Measurements from ENCODE around the gene CAST.
A peak's percentile ranks its signal among the peaks of the same experiment; 100 is the strongest.

Gene CAST

DNA sequence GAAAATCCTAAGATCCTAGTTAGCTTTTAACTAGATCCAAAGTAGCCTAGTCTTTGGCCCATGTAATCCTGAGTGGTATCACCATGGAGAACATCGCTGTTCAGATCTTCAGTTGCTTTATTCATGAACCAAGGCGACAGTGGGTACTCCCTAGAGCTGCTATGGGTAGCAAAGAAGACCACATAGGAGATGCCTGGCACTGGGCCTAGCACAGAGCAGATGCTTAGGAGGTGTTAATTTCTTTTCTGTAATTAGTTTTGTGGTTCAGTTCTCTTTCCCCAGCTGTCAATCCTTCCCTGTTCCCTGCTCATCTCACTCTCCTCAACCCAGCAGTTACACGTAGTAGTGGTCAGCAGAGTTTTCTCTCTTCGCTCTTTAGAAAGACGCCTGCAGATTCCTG lies 9.3 kb downstream of the CAST start:
- no peak overlapping the region for H3K4me3 ChIP-seq (ENCODE audit: low read depth, low read length)

DNA sequence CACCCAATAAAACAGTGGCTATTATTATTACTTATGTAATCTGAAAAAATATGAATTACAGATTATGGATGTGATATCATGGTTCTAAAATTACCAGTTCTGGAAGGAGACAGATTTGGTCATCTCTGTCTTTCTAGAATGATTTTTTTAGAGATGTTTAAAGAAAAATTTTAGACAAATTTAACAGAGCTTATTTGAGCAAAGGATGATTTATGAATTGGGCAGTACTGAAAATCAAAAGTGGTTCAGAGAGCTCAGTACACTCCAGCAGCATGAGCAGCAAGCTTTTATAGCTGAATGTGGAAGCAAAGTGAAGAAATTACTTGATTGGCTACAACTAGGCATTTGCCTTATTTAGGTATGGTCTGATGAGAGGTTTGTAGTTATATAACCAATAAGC lies 11.0 kb downstream of the CAST start:
- no peak overlapping the region for H3K4me3 ChIP-seq (ENCODE audit: low read depth, low read length)

DNA sequence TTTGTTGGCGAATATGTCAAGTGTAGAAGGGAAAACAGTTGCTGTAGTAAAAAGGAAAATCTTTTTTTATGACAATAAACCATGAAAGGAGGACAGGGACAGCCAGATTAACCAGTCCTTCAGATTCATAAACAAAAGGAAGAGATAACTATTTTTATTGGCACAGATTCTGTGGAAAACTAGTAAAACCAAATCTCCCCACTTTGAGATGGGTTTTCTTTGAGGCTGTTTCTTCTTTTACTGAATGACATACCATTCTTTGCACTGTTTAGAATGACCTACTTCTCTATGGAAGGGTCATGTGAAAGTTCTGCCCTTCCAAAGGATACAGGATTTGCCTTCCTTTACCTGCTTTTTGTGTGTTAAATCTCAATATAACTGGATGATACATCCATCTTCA lies 13.7 kb downstream of the CAST start:
- H3K4me3 ChIP-seq (ENCODE audit: low read depth, low read length), result no peak overlapping the region

DNA sequence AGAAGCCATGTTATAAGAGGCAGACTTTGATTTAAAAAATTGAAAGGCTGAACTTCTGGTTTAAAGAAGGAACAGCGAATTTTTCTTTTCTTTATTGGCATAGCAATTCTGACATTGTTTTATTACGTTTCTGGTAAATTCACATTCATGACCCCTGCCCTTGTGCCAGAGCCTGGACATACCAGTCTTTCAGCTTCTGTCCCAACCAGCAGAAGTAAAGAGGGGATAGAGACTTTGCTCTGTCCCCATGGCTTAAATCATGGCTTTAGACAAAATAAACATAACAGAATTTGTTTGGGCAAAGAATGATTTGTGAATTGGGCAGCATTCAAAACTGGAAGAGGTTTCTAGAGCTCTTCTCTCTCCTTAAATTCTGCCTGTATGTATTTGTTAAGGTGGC lies 15.3 kb downstream of the CAST start:
- no peak overlapping the region for H3K4me3 ChIP-seq (ENCODE audit: low read depth, low read length)

DNA sequence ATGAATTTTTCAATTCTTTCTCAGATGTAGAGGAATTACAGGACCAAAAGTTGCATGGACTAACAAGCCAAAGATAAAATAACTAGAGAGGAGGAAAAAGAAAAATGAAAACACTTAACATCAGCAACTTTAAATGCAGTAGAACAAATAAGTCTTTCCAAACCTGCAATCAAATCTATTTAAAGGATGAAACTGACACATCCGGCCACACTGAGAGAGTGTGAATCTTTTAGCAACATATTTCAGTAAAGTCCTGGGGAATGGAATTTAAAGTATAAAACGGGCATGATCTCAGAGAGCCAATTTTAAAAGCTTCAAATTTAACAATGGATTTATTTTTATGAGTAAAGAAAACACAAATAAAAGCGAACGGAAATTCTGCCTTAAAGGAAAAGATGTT lies 17.1 kb downstream of the CAST start:
- no peak overlapping the region for H3K4me3 ChIP-seq (ENCODE audit: low read depth, low read length)

DNA sequence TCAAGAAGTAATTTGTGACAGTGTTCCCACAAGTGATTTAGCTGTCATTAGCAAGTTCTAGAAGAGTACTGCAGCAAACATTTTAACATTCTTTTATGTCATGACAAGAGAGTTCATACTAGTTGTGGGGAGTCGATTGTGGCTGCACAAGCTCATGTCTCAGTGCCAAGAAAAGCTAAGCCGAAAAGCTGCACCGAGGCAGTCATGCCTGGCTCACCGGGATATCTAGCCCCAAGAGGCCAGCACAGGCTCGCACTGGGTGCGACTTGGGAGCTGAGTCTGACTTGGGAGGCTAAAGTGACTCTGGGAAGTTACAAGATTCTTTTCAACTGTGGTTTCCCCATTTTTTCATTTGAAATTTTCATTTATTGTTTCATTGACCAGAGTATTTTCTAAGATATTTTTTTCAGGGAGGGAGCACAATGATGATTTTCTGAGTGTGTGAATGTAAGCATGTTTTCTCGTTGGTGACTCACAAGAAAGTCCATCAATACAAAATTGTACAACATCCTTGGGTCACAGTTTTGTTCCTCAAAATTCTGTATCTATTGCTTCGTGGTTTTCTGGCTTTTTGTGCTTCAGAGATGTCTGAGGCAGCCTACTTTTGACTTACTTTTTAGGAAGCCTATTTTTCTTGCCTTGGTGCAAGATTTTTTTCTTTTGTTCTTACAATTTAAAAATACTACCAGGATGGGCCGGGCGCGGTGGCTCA lies 18.7 kb downstream of the CAST start:
- H3K4me3 ChIP-seq (ENCODE audit: low read depth, low read length), result no peak overlapping the region

DNA sequence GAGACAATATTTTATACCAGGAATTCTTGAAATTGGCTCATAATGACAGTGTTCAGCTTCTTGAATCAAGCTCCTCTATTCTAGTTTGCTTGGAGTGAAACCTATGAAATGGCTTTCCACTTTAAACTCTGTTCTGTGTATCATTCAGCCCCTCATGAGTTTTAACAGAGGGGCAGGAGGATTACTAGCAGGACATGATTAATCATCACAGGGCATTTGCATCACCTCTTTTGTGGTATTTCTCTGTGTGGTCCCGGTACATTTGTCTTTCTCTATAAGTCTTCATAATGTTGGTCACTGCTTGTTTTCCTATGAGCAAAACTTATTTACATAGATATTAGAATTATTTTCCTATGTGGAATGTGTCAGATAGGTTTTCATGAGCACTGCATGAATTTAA lies 21.2 kb downstream of the CAST start:
- H3K4me3 ChIP-seq (ENCODE audit: low read depth, low read length), result no peak overlapping the region

DNA sequence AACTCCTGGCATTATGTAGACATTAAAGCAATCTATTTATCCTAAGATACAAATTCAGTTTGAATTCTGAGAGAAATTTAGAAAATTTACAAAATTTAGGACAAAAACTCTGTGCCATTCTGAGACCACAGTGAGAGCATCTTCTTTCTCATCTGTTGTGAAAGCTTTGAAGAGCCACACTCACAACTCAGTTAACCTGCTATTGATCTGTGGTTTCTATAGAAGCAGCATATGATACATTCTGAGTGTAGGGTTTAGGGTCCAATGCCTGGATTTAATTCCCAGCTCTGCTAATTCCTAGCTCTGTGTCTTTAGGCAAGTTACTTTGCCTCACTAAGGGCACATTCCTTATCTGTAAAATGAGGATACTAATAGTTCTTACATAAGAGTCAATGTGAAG lies 21.6 kb downstream of the CAST start:
- no peak overlapping the region for H3K4me3 ChIP-seq (ENCODE audit: low read depth, low read length)

DNA sequence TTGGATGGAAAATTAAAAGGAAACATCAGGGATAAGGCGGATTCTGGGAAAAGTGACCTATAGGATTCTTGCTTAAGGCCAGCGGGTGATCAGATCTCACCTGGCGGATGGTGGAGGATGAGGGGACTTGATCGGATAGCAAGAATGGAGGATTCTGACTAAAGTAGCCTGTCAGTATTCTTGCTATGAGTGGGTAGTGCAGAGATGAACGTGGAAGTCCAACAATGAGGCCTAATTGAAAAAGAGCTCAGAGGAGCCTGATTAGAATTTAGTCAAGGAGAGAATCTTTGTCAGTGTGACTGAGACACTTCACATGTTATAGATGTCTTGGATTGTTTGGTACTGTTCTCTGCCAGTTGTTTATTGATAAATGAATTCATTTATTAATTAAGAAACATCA lies 24.9 kb downstream of the CAST start:
- H3K4me3 ChIP-seq (ENCODE audit: low read depth, low read length), result no peak overlapping the region

DNA sequence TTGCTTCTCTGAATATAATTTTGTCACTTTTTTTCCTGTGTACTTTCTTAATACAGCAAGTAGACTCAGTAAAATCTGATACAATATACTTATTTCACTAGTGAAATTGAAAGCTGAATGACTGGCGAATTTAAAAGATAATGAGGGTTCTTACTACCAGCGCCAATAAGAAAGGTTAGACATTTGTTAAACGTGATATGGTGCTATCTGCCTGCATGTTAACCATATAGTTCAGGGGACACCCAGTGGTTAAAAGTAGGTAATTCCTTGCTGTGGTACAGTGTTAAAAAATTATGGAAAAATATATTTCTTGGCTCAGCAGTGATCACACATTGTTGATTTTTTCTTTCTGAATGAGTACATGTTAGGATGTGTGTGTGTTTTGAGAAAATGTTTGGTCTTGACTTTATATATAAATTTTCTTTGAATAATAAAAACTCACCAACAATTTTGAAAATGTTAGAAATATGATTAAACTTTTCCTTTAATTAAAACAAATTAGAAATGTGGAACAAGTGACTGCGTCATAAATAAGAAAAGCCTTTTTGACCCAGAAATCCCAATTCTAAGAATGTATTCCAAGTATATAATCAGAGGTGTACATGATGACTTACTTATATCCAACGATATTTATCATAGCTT lies 25.8 kb downstream of the CAST start:
- H3K4me3 ChIP-seq (ENCODE audit: low read depth, low read length), result no peak overlapping the region

DNA sequence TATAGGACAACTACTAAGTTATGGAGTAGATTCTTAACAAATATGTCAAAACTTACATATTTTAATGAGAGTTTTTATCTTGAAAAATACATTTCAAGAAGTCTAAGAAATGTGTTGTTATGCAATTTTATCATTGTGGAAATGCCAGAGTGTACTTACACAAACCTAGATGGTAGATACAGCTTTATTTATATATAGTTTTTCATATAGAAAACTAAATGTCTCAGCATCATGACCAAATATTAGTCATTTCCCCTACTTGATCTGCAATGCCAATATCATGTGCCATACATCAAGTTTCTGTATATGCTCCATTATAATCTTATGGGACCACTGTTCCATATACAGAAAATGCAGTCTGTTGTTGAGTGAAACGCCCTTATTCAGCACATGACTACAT lies 28.7 kb downstream of the CAST start:
- no peak overlapping the region for H3K4me3 ChIP-seq (ENCODE audit: low read depth, low read length)

DNA sequence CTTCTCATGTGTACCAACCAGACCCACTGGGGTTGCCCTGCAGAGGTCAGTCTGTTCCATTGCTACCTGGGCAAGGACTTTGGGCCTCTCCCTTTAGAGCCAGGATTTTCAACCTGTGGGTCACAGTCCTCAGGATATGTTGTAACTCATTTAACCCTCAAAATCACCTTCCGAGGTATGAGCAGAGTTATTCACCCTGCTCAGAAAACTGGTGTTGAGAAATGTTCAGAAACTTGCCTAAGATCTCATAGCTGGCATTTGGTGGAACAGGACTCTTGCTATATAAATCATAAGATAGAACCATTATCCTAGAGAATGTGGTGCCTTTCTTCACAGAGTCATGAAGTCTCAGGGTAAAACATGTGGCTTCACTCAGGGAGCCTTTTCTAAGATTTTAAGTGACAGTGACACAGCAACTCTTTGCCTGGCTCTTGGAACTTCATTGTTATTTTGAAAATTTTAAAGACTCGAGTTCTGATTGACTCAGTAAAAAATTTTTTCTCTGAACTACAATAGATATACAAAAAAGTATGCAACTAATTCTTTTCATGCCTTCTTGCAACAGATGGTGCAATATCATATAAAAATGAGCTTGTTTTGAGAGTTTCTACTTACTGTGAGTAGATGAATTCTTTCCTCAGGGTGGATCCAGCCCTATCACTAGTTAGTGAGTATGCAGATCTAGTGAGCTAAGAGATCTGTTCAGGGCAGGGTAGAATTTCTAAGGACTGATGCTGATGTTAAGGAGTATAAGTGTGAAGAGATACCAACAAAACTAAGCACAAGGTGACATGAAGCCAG lies 29.5 kb downstream of the CAST start:
- no peak overlapping the region for H3K4me3 ChIP-seq (ENCODE audit: low read depth, low read length)

DNA sequence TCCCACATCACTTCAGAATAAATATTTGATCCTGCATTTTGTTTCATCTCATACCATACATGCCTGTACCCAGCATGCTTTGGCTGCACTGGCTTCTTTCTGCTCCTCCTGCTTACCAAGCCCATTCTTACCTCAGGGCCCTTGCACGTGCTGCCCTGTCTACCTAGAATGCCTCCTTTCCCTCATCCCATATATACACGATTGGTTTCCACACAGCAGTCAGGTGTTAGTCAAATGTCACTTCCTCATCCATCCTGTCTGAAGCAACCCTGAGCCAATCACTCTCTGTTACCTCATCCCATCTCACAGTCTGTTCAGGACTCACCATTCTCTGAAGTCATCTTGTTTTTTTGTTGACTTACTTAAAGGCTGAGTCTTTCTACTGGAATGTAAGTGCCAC lies 30.3 kb downstream of the CAST start:
- H3K4me3 ChIP-seq (ENCODE audit: low read depth, low read length), result no peak overlapping the region

DNA sequence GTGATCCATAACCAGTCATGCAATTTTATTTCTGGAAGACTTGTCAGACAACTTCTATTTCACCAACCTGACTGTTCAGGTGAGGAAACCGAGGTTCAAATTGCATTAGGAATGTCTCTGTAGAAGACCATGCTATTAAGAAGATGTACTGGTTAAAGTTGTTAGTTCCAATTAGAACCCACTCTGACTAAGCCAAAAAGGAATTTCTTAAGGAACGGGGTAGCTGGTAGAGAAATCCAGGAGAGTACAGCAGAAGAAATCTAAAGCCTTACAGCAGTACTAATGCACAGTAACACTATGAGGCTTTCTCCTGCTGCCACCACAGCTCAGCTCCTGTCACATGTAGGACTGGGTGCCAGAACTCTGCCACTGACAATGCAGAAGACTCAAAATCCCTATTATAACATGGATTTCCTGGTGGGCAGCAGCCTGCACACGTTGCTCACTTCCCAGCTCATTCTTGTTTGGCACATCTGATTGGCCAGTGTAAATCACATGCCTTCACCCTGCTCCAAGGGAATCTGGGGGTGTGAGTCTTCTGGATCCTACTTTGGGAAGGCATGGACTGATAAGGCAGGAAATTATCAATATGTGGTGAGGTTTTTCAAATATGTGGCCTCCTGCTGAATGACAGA lies 37.1 kb downstream of the CAST start:
- H3K4me3 ChIP-seq (ENCODE audit: low read depth, low read length), result no peak overlapping the region

DNA sequence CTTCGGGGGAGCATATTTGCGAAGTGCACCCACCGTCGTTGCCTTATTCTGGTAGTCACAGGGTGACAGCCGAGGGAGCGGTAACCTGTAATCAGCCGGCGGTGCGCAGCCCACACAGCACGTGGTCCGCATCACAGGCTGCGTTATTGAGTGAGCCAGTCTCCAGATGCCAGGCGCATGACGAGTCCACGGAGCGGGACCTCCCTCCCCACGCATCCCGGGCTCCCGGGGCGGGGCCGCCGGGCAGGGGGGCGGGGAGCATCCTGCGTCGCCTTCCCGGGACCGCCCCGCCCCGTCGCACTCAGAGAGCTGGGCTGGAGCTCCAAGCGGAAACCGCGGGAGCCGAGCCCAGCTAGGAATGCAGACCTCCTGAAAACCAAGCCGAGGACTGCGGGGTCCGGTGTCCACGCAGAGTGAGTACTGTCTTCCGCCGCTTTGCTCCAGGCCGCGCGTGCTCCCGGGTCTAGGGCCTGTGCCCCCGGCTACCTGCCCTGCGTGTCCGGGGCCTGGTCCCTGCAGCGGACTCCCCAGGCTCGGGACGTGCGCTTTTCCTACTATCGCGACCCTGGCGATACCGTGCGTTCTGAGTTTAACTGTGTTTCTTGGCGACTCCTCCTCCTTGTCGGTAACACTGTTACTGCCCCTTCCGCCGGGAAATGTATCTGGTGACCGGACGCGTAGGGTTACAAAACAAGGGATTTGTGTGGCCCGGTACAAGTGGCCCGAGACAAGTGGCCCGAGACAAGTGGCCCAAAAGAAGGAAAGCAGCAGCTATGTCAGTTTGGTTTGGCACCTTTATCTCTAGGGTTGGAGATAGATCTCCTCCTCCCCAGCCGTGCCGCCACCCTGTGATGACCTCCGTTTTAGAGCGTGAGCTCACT lies 40.6 kb downstream of the CAST start:
- H3K4me3 ChIP-seq (ENCODE audit: low read depth, low read length), result peak overlapping the region; percentile 81

DNA sequence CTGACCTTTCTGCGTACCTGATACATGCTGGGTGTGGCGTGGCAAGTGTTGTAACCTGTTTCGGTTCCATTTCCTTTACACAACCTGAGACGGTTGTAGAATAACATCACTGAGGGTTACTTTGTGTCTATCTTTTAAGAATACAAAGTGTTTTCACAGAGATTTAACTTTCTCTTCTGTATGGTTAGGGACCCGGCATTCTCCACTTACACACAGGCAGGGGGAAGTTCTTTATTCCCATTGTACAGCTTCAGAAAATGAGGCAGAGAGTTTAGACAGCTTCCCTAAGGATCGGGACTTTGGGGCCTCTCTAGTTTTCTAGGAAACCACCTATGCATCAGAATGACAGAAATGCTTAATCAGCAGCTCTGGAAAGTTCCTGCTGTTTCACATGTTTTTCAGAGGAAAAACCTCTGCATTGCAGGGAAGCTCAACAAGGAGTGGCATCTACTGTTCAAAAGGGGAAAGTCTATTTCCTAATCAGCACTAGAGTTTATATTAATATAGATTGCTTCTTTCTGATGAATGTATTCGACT lies 41.3 kb downstream of the CAST start:
- H3K4me3 ChIP-seq (ENCODE audit: low read depth, low read length), result peak overlapping the region; percentile 81

DNA sequence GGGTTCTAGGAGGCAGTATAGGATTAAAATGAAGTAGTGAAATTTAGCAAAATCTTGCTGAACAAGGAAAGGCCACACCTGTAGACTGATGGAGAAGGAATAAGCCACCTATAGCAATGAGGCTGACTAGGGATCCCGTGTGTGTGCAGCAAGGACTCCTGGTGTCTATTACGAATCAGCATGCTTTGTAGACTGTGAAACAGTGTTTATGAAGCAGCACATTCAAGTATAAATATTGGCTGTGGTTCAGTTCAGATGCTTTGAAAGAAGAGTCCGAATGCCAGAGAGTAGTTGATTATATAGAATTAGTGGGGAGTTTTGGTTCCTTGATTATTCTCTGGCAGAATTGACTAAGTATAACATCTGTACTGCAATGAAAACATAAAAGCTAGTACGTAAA lies 41.8 kb downstream of the CAST start:
- H3K4me3 ChIP-seq (ENCODE audit: low read depth, low read length), result no peak overlapping the region

DNA sequence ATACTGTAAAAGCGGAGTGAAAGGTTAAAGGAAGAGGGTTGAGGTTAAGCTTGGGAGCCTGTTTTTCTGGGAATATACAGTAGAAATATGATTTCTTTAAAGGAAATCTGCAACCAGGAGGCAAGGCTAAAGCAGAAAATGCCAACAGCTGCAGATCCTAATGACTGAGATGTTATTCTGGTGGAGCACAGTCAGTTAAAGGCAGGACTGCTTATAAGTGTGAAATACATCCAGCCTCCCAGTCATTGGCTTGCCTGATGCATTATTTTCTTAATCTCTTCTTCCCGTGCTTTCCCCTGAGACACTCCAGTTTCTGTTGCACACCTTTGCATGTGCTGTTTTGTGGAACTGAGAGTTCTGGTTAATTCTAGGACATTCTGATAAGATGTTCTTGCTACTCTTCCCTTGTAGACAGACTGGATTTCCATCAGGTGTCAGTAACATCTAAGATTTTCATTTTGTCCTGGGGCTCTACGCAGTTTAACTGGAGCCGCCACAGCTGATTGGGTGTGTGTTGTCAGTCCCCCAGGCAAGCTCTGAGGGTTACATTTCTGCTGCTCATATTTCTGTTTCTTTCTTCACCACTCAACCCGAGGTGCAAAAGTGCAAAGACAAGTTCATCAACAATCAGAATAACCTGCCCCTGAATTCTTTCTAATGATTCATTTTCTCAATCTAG lies 44.4 kb downstream of the CAST start:
- H3K4me3 ChIP-seq (ENCODE audit: low read depth, low read length), result no peak overlapping the region

DNA sequence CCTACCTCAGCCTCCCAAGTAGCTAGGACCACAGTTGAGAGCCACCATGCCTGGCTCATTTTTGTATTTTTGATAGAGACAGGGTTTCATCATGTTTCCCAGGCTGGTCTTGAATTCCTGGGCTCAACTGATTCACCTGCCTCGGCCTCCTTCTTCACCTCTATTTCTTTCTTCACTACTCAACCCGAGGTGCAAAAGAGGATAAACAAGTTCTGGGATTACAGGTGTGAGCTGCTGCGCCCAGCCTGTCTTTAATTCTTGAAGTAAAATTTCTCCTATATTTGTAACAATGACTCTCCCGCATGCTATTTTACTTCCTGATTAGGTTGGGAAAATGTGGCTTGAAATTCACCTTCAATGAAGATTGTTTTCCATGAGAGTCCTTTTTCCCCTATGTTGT lies 46.4 kb downstream of the CAST start:
- no peak overlapping the region for H3K4me3 ChIP-seq (ENCODE audit: low read depth, low read length)
